GM03348 (cell line): ENCODE results near the gene PGF.

ENCODE experiments used
- DNase-seq: peaks from one replicate; pipeline ENCODE4 v3.0.0; 2012; ENCODE audit warnings: low spot score

The PGF gene

GRCh38 chr14:74897642-74898041 is 57.8 kb downstream of the PGF start:
- DNase-seq: no peak

GRCh38 chr14:74896400-74896799 is 59.0 kb downstream of the PGF start:
- DNase-seq: no peak

DNA sequence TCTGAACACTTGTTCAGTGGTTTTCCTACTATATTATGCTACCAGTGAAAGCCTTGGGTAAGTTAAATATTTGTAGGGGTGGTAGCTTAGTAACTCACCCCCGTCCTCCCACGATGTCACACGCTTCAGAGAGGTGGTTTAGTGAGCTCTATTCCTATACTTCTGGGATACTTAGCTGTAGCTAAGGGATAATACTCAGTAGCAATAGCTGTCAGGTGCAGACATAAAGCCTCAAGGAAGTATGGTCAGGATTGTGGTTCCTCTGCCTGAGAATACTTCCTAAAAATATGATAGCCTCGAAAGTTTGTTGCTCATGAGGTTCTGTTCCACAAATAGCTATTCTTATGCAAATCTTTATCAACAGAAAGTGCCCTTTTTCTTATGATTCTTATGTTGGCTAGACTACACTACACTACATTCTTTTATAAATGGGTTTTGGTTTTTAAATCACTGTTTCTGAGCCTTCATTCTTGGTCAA is 61.7 kb downstream of the PGF start:
- no peak for DNase-seq

DNA sequence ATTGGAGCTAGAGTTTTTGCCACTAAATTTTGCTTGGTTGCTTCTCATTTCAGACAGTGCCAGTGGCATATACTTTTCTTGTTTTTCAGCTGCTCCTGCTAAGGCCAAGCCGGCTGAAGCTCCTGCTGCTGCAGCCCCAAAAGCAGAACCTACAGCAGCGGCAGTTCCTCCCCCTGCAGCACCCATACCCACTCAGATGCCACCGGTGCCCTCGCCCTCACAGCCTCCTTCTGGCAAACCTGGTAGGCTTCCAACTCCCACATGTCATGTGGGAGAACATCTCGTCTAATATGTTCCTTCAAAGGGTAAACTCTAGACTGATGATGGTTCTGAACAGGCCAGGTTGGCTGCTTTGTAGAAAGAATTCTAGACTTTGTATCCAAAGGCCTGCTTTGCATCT is 62.7 kb downstream of the PGF start:
- DNase-seq: no peak

DNA sequence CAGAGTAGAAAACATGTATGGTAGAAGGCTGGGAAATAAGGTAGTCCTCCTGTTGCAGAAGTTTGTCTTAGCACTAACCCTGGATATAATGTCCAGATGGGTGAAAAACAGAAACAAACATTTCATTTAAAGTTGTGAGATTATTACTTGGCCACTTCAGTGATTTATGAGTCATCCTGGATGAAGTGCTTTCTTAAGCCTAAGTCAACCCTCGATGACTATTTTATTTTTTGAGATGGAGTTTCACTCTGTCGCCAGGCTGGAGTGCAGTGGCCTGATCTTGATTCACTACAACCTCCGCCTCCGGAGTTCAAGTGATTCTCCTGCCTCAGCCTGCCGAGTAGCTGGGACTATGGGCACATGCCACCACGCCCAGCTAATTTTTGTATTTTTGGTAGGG is 63.5 kb downstream of the PGF start:
- no peak for DNase-seq
